Islet of Langerhans (tissue), 1 donor: ENCODE results near the gene RAD51B.

ENCODE experiments used
- FAIRE-seq: peaks from one replicate; lab custom pipeline; 2011; peaks lifted over from hg19 to GRCh38; lab: Jason Lieb, UNC

The RAD51B gene

DNA sequence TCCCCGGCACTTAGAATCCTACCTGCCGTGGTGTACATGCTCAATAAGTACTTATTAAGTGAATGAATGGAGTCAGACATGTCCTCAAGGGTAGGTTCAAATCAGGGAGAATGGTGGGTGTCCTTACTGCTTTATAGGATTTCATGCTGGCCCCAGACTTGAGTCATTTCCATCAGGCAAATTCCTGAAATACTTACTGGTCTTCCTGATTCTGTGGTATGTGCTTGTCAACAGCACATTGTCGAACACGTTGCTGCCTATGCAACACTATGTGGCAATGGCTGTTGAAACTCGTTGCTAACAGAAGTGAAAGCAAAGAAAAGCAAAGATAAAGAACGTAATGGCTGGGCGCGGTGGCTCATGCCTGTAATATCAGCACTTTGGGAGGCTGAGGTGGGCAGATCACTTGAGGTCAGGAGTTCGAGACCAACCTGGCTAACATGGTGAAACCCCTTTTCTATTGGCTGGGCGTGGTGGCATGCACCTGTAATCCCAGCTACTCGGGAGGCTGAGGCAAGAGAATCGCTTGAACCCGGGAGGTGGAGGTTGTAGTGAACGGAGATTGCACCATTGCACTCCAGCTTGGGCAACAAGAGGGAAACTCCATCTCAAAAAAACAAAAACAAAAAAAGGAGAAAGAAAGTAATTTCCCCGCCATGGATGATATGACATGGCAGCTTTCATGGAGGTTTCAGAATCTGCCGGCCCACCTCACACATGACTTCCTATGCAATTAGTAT is 758.4 kb downstream of the RAD51B start:
- FAIRE-seq: no peak

DNA sequence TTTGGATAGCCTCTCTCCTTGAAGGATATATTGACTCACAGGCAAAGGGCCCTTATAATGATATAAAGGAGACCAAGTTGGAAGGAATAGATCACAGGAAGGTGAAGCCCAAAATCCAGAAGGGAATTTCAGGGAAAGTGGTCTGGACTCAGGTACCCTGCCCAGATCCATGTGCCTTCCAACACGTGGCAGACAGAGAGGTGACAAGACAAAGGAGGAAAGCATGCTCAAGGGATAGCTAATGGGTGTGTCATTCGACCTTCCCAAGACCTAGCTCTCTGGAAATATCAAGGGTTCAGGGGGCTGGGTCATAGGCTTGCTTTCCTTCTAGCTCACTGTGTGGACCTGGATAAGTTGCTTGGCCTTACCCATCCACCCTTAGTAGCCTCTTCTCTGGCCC is 759.0 kb downstream of the RAD51B start:
- no peak for FAIRE-seq

DNA sequence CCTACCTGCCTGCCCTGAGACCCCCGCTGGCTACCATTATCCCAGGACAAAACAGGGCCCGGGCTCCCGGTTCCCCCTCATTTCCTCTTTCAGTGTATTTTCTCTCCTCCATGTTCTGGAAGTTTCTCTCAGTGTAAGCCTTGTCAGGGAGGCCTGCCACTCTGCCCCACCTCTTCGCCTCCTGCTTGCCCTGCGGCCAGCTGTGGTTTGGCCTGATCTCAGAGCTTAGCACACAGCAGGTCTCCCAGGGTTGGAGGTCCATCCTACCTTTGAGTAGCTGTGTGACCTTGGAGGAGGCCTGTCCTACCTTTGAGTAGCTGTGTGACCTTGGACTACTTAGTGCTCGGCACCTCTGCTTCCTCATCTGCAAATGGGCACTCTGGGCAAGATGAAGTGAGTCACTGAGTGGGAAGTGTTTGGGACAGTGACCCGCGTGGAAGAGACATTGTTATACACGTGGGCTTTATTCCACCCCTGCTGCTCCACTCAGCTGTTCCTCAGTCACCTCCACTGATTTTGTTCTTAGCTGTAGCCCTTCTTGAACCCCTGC is 760.6 kb downstream of the RAD51B start:
- FAIRE-seq: no peak

DNA sequence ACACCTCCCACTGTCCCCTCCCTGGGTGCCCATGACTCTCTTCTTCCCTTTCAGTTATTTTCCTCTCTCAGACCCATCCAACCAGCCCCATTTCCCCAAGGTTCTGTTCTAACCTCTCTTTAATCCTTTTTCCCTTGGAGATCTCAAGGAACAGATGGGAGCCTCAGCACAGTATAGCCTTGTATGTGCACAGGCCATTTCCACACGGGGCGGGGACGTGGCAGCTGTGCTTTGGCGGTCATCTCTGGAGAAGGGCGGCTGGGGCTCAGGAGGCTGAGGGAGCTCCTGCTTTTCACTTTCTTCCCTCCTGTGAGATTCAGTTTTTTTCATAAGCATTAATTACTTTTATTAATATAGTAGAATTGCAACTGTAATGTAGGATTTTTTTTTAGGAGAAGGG is 761.1 kb downstream of the RAD51B start:
- no peak for FAIRE-seq

DNA sequence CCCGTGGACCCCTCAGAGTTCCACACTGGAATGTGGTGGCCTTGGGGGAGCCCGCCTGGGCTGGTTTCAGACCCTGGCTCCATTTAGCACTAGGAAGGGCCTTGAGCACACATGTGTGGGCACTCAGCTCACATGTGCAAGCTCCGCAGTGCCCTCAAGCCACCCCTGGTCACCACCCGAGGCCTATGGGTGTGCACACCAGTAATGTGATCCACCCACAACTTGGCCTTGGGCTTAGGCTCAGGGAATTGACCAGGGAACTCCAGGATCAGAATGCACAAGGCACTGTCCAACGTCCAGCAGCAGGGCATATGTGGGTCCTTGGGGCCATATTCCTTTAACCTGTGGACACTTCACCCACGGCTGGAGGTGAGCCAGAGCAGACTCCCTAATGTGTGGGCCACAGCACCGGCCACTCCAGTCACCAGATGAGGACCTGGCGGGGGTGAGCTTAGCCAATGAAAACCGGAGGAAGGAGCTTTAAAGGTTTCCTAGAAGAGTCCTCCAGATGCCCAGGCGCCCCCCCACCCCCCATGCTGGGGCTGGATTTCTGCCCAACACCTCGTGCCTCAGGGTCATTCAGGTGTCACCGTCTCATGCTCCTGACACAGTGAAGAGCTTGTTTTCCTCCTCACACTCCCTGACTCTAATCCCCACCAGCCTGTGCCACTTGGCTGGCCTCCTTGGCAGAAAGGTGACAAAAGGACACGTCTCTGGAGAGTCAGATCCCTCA is 764.1 kb downstream of the RAD51B start:
- no peak for FAIRE-seq

DNA sequence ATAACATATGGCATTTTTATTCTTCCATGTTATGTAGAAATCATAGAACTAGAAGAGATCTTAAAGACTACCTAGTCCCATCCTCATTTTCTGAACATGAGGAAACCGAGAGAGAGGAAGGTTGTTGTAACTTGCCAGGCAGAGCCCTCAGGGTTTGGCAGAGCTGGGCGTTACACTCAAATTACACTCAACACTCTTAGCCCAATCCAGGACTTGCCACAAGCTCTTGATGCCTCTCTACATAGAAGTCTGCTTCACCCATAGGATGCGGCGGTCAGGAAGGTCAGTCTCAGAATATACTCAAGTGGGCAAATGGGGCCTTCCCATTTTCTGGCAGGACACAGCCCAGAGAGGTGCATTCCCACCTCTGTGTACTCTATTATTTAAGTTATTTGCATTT is 765.2 kb downstream of the RAD51B start:
- FAIRE-seq: no peak

DNA sequence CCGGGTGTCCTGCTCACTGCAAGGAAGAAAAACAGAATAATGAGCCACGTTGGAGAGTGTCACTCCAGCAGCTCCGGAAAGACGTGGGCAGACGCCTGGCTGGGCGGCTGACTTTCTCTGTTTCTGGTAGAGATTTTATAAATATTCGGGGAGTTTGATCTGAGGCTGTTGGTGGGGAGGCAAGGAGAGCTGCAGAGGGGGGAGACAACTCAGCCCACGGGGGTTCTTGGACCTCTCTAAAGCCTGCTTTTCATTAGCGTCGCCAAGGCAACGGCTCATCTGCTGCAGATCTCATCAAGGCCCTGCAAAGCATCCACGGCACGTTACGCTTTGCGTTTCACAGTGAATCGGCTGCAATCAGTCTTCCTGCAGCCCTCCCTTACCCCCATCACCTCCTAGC is 766.1 kb downstream of the RAD51B start:
- no peak for FAIRE-seq

DNA sequence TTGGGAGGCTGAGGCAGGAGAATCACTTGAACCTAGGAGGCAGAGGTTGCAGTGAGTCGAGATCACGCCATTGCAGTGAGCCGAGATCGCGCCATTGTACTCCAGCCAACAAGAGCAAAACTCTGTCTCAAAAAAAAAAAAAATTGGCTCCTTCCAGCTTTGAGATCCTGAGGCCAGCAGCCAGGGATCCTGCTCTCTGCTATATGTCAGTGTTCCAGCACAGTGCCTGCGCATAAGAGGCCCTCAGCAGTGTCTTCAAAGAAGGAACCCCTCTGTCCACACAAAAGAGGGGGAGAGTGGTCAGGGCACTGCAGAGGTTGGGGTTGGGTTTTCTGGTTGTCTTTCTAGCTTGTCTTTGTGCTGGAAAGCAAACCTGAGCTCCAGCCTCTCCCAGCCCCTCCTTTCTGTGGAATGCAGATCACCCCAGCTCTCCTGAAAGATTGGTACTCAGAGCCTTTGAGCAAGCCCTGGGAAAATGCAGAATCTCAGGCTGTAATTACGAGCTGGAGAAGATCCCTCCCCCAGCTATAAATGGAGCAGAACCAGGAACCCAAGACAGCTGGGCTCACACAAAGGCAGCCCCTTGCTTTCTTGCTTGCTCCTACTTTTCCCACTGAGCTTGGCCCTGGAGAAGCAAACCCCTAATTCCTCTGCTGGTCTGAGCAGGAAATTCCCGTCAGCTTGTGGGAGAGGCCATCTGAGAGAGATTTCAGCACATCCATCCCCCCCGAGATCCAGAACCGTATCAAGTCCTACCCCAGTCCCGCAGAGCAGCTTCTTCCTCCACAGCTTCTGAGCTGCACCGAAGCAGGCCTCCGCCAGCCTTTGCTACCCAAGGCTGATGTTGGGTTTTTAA is 767.5 kb downstream of the RAD51B start:
- FAIRE-seq: no peak

DNA sequence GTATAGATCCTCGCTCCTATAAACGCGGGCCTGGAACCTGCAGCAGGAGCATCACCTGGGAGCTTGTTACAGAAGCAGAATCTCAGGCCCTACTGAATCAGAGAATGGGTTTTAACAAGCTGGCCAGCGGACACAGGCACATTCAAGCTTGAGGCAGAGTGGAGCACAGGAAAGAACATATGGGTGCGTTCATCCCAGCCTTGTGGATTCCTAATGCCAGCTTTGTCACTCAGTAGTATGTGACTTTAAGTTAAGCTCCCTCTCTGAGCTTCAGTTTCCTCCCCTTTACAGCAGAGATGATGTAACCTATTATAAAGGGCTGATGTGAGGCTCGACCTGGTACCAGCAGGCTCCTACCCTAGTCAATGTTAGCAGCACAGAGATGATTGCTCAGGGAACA is 768.4 kb downstream of the RAD51B start:
- no peak for FAIRE-seq

DNA sequence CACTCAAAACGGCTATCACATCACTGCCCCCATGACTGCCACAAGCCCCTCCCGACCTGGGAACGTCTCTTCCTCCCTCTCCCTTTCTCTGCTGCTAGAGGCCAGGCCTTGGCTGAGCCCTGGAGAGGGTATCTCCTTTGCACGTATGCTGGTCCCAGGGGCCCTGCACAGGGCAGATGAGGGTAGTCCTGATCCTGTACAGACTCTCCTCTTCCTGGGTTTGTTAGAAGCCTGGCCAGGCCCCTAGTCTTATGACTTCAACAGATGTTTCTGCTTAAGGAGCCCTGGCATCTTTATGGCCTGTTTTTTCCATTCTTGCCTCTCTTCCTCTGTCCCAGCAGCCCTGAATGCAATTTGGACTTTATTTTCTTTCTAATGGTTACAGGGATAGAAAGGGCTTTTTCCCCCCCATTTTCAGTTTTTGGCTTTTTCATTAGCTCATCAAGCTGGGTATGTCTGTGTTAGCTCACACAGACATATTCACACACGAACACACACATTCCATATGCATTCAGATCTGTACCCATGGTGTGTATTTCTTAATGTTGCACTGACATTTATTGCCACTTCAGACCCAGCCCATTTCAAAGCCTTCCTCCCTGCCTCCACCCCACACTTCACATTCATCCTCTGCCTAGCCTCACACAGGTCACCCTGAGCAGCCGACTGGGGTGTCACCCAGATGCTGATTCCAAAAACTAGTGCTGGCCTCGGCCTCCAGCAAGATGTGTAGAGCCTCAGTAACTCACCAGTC is 770.0 kb downstream of the RAD51B start:
- no peak for FAIRE-seq

DNA sequence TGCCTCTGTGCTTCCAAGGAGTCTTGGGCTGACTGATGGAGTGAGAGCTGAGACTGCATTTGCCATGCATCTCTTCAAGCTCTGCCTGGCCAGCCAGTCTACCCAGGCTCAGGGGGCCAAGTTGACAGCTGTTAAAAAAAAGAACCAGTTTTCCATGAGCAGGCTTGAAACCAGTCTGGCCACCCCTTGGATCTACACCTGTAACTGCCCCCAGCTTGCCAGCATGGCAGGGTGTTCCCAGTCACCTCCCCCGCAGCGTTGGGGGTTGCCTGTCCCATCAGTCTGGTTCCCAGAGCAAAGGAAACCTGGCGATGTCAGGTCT is 770.6 kb downstream of the RAD51B start:
- no peak for FAIRE-seq

DNA sequence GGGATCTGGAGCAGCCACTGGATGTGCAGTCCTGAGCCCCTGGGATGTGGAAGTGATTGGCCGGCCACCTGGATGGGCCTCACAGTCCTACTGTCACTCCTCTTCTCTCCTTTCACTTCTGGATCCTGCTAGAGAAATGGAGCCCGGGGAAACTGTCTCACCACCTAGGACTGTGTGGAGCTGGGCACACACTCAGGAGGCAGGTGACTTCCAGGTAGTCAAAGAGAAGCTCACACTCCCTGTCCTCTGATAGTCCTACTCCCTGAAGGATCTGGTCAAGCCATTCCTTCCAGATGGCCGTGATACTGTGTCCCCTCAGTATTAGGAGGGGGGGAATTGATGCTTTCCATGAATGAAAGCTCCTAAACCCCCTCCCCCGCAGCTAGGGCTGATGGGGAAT is 772.2 kb downstream of the RAD51B start:
- no peak for FAIRE-seq

DNA sequence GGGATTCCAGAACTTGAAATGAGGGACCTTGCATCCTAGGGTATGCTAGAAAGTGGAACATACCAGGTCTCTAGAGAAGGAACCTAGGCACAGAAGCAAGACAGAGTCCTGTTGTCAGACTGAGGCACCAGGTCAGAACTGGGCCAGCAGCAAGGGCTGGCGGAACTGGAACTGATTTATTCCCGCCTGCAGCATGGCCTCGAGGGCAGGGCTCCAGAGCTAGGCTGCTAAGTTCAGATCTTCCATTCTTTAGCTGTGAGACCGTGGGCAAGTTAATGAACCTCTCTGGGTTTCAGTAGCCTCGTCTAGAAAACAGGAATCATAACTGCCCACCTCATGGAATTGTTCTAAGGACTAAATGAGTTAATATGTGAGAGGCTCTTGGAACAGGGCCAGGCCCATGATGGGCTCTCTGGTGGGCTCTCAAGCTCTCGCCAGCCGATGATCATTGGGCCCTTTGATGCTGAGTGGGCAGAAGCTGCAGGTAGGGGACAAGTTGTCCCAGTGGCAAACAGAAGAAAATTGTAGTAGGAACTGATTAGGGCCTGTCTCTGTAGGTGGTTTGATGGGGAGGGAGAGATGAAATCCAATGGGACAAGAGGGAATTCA is 773.5 kb downstream of the RAD51B start:
- FAIRE-seq: no peak

DNA sequence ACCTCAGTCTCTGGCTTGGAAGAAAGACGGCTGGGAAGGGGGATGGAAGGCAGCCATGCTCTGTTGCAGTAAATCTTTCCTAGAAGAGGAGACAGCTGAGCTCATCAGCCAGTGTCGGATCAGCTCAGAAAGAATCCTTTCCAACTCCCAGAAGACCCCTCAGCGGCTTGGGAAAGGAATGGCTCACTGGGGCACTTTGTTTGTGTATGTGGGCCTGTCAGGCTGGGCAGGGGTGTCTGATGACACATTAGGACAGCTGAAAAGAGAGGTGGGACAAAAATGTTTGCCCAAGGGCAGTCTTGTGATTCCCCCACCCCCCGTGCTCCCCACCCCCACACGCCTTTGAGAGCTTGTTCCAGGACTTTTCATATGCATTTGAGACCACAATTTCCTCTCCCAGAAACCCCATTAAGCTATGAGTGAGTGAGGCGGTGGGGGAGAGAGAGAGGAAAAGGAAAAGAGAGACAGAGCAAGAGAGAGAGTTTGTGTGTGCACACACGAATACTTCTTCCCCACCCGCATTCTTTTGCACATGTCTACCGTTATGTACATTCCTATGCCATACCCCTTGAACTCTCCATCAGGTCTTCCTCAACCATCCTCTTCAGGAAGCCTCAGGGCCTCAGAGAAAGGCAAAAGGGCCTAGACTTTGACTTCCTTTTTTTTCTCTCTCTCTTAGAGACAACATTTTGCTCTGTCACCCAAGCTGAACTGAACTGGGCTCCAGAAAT is 774.4 kb downstream of the RAD51B start:
- no peak for FAIRE-seq

DNA sequence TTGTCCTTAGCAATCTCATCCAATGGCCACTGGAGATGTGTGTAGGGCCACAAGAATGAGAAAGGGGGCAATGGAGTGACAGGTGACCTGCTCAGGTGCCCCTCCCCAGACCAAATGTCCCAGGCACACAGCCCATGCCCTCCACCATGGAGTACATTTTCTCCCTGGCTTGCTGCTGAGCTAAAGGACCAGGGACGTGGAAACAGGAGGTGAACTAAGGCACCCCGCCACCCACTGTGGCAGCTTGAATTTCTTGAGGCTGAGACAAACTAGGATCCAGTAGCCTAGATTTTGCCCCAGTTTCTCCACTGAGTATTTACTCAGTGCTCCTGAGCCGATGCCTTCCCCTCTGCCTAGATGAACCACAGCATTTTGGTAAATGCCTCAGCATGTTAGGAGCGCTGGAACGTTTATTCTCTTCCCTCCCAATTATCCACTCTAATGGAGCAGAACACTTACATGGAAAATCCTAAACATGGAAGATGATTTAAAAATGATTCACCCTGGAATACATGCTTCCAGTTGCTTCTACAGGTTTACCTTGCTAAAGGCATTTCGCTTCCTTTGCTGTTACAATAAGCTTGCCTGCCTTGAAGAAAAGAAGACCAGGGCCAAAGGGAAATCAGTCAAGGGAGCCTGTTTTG is 775.3 kb downstream of the RAD51B start:
- no peak for FAIRE-seq

DNA sequence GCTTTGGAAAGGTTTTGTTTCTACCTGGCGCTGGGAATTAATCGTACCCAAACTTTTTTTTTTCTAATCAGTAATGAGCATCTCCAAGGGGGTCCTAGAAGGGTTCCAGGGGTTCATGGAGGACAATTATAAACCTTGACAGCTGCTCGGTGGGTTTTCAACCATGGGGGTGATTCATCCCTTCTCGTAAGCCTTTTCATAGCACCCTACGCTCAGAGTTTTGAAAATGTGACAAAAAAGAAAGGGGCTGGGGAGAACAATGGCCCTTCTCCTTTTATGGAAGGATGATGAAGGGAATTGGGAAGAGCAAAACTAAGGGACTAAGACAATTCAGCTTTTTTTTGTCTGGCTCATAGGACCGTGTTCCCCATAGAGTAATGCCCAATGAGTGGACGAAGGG is 776.6 kb downstream of the RAD51B start:
- no peak for FAIRE-seq

DNA sequence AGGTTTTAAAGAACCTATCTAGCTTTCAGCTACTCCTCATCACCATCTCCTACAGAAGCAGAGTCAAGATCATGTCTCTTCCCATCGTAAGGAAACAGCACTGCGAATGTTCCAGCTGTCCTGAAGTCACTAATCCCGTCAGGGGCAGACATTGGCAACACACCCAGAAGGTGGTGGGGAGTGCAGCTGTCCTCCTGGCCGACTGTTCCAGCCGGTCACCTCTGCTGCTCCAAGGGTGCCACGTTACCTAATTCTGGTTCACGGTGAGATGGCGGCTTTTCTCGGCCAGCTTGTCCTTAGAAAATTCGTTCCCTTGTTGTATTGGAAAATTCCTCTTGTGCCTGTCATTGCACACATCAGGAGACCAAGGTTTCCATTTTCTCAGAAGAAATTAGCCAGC is 777.1 kb downstream of the RAD51B start:
- FAIRE-seq: no peak

DNA sequence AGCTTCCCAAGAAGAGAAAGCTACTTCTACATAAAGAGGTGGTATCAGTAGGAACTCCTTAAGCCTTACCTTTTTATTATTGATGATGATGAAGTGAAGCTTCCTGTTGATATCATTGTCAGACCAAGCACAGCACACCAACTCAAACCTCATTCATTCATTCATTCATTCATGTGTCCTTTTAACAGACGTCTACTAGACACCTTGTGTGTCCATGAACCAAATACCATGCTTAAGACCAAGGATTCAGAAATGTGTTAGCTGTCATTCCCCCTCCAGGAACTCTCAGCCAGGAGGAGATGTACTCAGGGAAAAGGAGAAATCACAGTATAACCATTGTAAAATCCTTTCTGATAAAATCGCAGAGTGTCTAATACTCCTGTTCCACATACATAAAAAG is 778.5 kb downstream of the RAD51B start:
- FAIRE-seq: no peak

DNA sequence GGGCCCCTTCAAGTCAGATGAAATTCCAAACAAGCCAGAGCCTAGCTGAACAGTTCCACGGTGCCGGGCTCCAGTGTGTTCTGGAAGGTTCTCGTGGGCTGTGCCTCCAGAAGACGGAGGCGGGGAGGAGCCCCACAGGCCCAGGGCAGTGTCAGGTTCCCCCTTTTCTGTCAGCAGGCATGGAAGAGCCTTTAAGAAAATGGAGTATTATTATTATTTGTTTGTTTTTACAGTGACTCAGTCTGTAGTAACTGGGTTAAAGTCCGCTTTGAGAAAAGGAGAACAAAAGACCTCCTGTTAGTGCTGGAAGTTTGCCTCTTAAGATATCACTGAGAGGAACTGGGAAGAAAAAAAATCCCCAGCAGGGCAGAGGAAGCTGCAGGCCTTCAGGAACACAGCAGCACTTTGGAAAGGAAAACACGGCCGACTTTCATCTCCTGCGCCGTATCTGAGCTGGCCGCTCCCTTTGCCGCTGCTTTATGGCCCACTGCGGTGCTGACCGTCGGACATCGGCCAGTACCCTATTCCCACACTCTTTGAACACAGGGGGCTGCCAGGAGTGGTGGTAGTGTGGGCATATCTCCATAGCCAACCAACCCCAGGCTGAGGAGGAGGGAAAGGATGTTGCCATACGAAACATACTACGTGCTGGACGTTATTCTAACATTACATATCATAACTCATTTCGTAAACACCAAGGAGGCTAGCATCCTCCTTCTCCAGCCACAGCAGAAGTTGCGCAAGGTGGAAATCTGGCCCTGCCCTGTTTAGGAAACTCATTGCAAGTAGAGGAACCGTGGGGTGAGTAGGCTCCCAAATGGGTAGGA is 779.3 kb downstream of the RAD51B start:
- FAIRE-seq: no peak
